HG02623 (cell line): ENCODE results near the gene DENND1A.

ENCODE experiments used
- ATAC-seq: cut with Tn5 transposase; IDR thresholded peaks from one replicate; pipeline ENCODE4 v1.9.1; 2021; ENCODE audit warnings: moderate library complexity; ENCODE audit not compliant: unreplicated experiment

The DENND1A gene

DNA sequence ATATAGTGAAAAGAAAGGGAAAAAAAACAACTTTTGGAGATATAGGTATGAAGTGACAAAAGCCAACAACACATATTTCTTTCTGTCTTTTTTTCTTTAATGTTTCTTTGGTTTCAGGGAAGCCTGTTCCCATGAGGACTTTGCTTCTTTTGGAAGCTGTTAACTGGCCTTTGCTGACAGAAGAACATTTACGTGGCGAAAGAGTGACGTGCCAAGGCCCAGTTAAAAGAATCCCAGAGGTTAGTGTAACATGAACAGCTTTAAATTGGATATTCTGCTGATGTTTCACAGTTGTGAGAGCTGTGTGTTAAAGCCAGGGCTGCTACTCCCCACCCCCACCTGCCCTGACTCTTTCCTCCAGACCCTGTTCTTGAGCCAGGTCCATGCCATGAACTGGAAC lies 298.1 kb downstream of the DENND1A start:
- no peak for ATAC-seq

DNA sequence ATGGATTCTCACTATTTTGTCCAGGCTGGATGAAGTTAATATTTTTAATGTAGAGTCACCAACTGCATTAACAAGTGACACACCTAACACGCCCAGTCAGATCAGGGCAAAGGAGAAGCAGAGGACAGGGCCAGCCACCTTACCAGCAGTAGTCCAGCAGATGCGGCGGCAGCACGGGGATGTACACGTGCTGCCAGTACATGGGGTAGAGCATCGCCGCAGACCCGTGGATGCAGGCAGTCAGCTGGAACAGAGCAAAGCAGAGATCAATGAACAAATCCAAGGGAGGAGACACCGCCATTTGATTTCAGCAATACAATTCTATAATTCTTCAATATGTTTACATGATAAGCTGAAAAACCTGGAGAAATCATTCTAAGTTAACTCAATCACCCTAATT lies 299.7 kb downstream of the DENND1A start:
- ATAC-seq: no peak

DNA sequence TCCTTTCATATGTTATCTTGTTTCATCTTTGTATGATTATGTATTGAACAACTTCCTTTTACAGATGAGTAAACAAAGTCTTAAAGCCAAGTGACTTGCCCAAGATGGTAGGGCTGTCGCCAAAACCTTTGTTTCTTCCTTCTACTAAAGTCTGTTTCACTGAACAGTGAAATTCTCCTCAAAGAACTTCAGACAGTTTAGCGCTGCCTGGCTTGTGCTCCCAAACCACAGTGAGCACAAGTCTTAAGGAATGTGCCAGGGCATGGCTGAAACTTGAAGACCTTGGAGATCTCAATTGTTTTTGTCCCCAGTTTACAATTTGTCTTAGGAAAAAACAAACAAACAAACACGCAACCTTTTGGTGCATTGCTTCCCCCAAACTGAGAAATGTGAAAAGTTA lies 300.4 kb downstream of the DENND1A start:
- no peak for ATAC-seq

DNA sequence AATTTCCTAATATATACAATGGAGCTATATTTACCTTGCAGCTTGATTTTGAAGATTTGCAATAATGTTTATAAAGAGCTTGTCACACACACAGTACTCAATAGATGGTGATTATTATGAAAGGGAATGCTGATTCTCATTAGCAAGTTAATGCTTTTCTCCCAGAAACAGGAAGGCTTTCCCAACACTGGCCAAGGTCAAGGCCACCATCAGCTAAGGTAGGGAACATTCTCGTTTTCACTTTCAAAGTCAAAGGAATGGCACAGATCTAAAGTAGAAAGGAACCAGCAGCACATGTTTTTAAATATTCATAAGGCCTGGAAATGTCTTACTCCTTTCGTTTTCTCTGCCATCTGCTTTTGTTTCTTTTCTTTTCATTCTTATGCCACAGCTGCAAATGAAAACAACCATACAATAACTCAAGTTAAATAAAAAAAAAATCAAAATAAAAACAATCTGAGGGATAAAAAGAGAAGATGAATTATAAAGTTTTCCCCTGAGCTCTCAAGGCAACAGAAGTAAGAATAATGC lies 307.1 kb downstream of the DENND1A start:
- ATAC-seq: no peak

DNA sequence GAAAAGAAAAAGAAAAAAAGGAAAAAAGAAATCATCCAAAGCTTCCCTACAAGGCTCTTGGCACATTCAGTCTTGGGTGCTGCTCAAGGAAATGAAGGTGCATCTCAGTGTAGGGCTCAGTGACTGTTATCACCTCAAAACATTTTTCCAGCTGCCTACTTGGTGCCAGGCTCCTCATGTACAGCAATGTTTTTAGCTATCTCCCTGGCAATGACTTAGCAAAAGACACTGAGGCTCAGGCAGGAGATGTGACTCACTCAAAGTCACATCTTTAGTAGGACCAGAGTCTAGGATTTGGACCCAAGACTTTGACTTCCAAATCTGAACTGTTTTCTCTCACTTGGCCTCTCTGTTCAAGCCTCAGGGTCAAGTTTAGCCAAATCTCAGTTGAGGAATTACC lies 309.7 kb downstream of the DENND1A start:
- ATAC-seq: no peak

DNA sequence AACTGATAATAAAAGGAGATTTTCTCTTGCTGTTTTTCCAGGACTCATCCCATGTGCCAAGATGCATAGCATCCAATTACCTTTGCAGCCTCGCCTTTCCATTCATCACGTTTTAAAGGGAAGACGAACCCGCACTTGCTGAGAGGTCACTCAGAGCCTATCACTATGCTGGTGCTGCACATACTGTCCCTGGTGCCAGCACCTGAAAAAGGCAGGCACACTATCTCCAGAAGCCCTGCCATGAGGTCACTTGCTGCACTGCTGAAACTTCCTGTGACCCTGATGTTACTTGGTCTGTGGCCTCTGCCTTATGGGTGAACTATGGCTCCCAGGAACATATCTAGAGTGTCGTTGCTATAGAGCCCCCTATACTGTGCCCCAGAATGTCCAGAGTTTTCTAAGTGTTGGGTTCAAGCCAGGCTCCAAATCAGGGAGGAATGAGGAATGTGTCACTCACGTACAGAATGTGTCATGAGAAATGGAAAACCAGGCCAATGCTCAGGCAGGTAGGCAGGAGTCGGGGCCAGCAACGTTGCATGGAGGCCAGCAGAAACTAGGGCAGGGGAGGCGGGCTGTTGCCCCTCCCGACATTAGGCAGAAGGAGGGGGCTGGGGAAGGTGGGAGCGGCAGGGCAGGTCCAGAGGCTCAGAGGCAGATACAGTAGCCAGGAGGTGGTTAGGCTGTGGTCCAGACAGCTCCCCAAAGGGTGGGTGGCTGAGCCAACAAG lies 311.8 kb downstream of the DENND1A start:
- no peak for ATAC-seq

DNA sequence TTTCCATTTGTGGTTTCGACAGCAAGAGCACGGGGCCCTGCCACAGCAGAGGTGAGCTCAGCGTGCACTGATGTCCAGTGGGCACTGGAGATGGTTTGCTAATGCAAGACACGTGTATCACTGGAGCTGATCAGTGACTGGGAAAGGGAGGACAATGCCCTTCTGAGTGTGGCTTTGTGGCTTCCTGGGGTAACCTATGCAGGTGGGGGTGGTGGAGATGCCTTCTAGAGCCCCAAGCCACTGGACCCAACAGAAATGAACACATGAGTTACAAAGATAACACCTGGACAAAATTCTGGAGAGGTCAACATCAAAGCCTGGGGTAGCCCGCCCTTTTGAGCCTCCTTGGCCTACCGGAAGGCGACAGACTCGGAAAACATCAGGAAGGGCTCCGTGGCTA lies 312.6 kb downstream of the DENND1A start:
- ATAC-seq: no peak

DNA sequence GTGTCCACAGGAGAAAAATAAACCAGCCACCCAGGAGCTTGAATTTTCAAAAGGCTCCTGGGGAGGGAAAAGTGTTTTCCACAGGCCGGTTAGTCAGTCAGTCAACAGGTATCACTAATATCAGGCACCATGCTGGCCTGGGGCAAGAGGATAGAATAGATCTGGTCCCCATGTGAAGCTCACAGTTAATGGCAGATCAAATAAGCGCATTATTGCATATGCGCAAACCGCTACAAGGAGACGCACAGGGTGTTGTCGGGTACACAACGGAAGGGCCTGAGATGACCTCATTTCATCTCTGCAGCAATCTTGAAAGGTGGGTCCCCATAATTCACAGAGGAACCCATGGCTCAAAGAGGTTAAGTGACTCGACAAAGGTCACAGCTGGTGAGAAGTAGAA lies 313.2 kb downstream of the DENND1A start:
- no peak for ATAC-seq

DNA sequence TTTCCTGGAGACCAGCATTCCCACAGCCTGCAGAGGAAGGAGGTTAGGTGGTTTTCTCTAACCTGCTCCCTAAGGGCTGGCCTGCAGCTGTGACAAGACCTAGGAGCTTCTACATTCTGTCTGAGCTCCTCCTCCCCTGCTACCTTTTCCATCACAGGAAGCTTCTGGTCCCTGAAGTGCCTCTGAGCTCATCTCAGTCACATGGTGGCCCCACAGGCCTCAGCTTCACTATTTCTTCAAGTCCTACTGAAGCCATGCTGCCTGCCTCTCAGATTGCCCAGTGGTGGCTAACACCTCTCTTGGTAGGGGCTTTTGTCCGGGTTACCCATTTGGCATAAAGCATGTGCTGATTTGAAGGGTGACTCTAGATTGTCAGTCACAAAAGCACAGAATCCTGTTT lies 314.5 kb downstream of the DENND1A start:
- ATAC-seq: no peak

DNA sequence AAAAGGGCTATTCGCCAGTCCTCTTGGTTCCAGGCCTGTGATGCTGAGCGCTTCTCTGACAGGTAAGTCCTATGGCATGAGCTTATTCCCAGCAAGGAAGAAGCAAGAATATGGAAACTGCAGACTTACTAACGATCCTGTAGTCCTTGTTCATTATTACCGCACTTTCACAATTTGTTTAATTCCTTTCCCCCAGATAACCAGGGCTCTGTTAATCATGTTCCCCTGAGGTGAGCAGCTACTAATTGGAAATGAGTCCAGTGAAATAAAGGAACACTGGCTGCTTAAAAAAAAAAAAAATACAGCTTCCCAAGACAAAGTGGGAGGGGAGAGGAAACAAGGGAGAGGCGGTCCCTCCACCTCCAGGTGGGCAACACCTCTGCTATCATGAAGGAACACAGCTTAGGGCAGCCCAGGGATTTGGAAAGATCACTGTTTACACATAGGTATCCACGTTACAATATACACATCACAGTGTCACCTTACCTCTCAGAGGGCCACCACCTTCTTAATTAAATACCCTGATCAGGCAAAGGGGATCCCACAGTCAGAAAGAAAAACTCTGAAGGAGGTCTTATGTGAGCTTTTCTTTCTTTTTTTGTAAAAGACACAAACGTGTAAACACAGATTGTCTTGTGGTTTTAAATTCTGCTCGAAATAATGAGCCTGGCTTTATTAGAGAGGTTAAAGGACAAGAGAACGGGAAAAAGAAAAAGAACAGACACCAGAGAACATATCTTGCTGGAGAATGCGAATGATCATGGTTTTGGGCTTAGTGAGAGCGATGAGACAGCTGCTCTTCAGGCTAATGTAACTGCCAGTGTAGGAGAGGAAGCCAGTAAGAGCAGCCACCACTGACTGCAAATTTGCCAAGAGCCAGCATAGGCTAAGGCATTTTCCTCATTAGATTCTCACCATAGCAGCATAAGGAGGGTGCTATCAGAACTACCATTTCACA lies 315.3 kb downstream of the DENND1A start:
- ATAC-seq: no peak

DNA sequence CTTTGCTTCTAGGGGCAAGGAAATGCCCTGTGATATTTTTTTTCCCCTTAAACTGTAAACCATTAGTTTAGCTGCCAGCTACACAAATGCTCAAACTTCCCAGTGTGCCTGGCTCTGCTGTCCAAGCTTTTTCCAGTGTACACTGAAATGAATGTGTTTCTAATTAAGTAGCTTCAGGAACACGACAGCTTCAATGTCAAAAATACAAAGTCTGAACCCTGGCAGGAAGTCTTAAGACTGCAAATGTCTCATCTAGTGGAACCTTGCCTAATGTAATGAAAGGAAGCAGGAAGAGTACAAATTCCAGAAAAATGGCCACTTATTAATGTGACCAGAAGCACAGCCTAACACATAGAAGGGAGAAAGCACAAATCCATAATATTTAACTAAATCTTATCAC lies 318.7 kb downstream of the DENND1A start:
- ATAC-seq: no peak

DNA sequence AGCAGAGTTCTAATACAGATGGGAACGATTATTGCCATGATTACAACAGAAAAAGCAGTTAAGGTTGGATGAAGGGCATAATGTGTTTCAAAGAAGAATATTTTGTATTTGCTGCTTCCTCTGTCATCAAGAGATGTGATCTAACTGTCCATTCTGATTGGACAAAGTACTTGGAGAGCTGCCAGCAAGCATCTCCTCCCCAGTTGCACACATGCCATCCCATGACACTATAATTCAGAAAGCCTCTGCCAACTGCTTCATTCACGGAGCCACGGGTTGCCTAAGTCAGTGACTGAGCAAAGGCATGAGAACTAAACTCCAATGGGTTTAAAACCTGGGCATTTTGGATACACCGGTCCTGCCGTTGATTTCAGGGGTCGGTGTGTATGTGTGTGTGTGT lies 320.1 kb downstream of the DENND1A start:
- ATAC-seq: no peak

DNA sequence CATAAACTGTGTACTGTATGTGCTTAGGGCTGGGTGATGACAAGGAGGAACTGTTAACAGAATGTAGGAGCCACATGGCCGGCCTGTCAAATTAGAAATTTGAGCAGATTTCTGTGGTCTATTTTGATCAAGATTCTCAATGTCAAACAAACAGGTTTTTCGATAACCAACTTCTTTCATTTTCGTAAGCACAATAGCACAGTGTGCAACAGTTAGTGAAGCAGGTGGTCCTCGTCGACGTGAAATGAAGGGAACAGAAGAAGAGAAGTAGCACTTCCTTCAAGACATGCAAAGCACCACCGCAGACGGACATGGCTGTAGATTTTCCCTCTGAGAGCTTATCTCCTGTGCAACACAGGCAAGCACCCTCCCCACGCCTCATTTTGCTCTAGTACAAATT lies 321.8 kb downstream of the DENND1A start:
- peak; percentile 93 for ATAC-seq

DNA sequence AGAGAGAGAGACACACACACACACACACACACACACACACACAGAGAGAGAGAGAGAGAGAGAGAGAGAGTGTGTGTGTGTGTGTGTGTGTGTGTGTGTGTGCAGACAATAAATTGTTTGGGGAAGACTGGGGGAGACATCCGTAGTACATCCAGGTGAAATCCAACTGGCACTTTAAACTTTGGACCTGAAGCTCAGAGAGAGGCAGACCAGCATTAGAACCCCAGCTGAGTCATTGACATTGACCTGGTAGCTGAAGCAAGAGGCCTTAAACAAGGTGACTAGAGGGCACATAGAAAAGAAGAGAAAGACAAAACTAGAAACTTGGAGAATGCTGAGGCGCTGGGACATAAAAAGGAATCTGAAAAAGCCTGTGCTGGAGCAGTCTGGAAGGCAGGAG lies 322.4 kb downstream of the DENND1A start:
- ATAC-seq: no peak

DNA sequence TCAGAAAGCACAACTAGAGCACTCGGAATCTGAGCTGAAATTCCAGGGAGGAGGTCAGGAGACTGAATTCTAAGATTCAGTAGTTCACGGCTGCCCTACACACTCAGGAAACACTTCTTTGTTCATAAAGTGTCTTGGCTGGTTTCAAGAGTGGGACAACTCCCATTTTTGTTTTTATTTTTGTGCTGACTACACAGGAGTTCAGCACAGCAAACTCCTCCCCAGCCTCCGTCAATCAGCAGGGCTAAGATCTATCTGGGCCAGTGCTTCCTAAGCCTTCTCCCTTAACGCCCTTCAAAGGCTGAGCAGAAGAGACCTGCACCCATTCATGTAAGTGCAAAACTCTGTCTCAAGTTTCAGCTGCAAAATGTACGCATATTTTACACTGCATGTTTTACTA lies 323.8 kb downstream of the DENND1A start:
- no peak for ATAC-seq

DNA sequence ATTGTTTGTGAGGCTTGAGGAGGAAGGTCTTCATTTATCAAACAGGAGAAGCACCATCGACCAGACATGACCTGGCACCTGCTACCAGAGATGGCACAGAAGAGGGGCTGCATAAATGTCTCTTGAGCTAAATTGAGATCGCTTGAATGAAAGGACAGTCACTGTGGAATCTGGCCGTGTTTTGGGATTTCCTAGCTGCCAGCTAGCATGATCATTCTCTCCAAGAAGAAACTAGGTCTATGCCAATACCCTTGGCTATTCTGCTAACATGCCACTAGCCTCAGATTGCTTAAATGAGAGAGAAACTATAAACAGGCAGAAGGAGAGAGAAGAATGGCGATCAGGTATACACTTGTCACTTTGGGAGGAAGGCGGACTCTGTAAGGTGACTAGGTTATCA lies 324.6 kb downstream of the DENND1A start:
- ATAC-seq: no peak

DNA sequence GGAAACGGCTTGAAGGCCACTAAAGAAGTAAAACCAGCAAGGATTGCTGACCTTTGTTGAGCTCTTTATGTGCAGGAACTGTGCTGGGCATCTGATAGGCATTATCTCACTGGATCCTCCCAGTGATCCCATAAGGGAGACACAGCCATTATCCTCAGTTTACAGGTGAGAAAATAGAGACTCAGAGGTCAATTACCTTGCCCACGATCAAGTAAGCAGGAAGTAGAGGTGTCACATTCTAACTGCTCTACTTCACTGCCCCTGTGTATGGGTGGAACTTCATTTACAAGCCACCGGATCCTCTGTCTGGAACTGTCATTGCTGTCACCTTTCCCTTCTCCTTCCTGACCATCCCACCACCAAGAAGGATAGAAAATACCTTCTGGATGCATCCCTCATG lies 325.1 kb downstream of the DENND1A start:
- no peak for ATAC-seq

DNA sequence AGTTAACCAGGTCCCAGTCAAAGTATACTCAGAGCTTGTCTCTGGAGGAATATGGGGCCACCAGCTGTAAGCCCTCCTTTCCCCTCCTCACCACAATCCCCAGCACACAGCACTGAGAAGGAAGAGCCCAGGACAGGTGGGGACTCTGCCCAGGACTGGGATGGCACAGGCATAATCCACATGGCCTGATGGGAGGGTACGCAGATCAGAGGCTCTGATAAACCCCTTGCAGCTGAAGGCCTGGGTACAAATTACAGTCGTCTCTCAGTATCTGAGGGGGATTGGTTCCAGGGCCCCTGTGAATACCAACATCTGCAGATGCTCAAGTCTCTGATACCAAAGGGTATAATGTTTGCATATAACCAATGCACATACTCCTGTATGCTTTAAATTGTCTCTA lies 328.1 kb downstream of the DENND1A start:
- no peak for ATAC-seq

DNA sequence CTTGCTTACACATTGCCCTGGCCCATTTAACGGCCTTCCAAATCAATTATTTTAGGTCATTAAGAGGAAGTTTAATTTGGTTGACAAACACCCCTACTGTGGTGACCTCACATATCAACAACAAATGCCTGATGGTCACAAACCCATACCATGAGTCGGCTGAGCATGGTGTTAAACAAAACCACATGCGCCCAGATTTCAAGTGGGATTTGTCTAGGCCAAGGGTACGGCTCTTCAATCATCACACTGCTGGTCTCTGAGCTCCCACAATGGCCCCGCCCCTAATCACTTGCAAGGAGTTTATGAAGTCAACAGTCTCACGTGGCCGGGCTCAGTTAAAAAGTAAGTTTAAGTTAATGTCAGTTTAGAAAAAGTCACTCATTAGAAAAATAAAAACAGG lies 330.1 kb downstream of the DENND1A start:
- no peak for ATAC-seq

DNA sequence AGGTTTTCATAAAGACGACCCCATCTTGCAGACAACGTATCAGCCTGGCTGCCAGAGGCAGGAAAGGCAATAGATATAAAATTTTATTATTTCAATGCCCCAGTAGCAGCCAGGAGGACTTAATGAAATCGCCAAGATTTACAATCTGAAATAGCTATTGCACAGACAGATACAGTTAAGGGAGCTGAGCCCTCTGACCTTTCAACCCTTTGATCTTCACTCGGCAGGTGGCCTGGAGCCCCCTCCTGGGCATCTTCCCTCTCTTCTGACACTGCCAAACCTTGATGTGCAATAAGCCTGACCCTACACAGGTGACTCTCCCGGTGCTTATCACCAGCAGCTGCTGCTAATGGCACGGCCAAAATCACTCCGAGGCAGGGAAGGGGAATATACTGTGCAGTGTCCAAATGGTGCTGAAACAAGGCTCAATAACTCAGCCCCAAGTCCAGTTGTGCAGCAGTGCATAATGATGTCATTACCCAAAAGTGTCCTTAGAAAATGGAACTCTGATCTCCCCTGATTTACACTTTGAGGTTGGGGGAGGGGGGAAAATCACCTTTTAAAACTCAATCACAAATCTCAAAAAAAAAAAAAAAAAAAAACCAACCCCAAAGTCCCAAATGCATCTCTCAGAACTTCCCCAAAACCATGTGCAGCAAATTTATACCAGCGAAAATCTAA lies 331.9 kb downstream of the DENND1A start:
- ATAC-seq: no peak

DNA sequence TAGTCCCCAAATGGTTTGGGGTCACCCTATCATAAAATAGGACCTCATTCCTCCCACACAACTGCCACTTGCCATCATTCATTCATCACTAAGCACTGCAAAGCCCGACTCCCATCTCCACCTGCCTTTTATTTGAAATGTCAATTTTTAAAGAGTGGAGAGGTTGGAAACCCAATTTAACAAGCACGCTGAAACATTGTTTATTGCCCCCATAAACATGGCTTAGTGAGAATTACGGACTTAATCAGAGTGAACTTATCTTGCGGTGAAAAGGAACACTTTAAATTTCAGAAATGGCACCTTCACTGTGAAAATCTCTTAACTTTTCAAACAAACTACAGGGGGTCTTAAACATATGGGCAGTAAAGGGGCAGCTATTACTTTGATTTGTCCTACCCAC lies 332.9 kb downstream of the DENND1A start:
- ATAC-seq: no peak
